GF-D8 (cell line): ENCODE measurements around the gene PAX7.

Source experiments
- DNase-seq: peaks from one replicate; lab custom pipeline; 2025; lab: John Stamatoyannopoulos, UW

The PAX7 gene

GRCh38 chr1:18618546-18619466, 11.8 kb upstream of the PAX7 start:
- no peak for DNase-seq

GRCh38 chr1:18619467-18619835, 11.2 kb upstream of the PAX7 start:
- DNase-seq = no peak

- no peak for DNase-seq
These were observed 2.1 kb upstream of the PAX7 start for GRCh38 chr1:18628511-18628910.

- no peak for DNase-seq
These were observed 761 bp upstream of the PAX7 start for GRCh38 chr1:18629659-18630510.

GRCh38 chr1:18631496-18632217, 1.0 kb downstream of the PAX7 start:
- DNase-seq = no peak

- no peak for DNase-seq
These were observed 1.6 kb downstream of the PAX7 start for GRCh38 chr1:18632218-18632588.

- no peak for DNase-seq
These were observed 2.3 kb downstream of the PAX7 start for GRCh38 chr1:18632783-18633421.

- DNase-seq = no peak
These were observed 2.9 kb downstream of the PAX7 start for GRCh38 chr1:18633422-18634155.

GRCh38 chr1:18634276-18634675, 3.6 kb downstream of the PAX7 start:
- DNase-seq = no peak

GRCh38 chr1:18635070-18635577, 4.5 kb downstream of the PAX7 start:
- DNase-seq = no peak

- DNase-seq = no peak
These were observed 5.4 kb downstream of the PAX7 start for GRCh38 chr1:18635891-18636595.

GRCh38 chr1:18636596-18637508, 6.2 kb downstream of the PAX7 start:
- no peak for DNase-seq

- no peak for DNase-seq
These were observed 6.9 kb downstream of the PAX7 start for GRCh38 chr1:18637511-18637960.

GRCh38 chr1:18637962-18638834, 7.6 kb downstream of the PAX7 start:
- DNase-seq = no peak

- no peak for DNase-seq
These were observed 8.3 kb downstream of the PAX7 start for GRCh38 chr1:18638835-18639364.

GRCh38 chr1:18639368-18640055, 8.9 kb downstream of the PAX7 start:
- DNase-seq = no peak
